ENCODE results near the gene MACROD2.

DNA sequence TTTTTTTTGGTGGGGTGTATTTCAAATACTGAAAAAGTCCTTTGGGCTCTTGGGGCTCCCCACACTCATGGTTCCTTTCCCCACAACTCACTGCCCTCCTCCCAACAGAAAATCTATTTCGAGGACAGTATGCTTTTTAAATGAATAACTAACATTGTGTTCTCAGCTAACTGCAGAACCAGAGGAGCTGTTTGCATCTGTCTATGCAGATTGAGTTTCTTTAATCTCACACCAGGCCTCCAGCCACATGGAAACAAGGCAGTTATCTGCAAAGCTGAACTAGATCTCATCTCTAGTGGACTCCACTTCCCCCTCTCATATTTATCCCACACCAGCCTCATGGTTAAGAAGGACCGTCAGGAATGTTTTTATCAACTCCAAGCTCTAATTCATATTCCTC is 1622.8 kb downstream of the MACROD2 start:
- TF ChIP-seq, protein P1, sequence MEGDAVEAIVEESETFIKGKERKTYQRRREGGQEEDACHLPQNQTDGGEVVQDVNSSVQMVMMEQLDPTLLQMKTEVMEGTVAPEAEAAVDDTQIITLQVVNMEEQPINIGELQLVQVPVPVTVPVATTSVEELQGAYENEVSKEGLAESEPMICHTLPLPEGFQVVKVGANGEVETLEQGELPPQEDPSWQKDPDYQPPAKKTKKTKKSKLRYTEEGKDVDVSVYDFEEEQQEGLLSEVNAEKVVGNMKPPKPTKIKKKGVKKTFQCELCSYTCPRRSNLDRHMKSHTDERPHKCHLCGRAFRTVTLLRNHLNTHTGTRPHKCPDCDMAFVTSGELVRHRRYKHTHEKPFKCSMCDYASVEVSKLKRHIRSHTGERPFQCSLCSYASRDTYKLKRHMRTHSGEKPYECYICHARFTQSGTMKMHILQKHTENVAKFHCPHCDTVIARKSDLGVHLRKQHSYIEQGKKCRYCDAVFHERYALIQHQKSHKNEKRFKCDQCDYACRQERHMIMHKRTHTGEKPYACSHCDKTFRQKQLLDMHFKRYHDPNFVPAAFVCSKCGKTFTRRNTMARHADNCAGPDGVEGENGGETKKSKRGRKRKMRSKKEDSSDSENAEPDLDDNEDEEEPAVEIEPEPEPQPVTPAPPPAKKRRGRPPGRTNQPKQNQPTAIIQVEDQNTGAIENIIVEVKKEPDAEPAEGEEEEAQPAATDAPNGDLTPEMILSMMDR (IDR thresholded peaks at IDR 0.05) = no peak
- TF ChIP-seq POLR2A (IDR thresholded peaks at IDR 0.05) = no peak
- no peak for TF ChIP-seq POLR2AphosphoS5 (IDR thresholded peaks at IDR 0.05)
